ENCODE results near the gene CPB1.

CPB1 gene

GRCh38 chr3:148839805-148840204 is 12.2 kb downstream of the CPB1 start:
- no peak overlapping the region for H3K9ac ChIP-seq (ENCODE audit: low read depth, low read length)
- H3K9me3 ChIP-seq (ENCODE audit: control insufficient read depth, insufficient read depth, low read length) = no peaks in the 10 kb centered on the region

GRCh38 chr3:148840451-148840850 is 12.8 kb downstream of the CPB1 start:
- Histone ChIP-seq H3K4me3 (ENCODE audit: low read depth, low read length) (no peak overlapping the region), H3K9ac (ENCODE audit: low read depth, low read length) (no peak overlapping the region), H3K36me3 (ENCODE audit: control insufficient read depth, insufficient read depth, low read length) (no peaks in the 10 kb centered on the region)

More at GRCh38 chr3:148839805-148840204, 12.2 kb downstream of the CPB1 start:
- no peak overlapping the region for H3K4me3 ChIP-seq (ENCODE audit: low read depth, low read length)
- H3K4me1 ChIP-seq (ENCODE audit: control insufficient read depth, insufficient read depth, low read length) = peaks cover 4% of the 10 kb centered on the region
- H3K36me3 ChIP-seq (ENCODE audit: control insufficient read depth, insufficient read depth, low read length) = no peaks in the 10 kb centered on the region
- H3K27me3 ChIP-seq (ENCODE audit: control insufficient read depth, insufficient read depth, low read length) = no peaks in the 10 kb centered on the region

GRCh38 chr3:148845756-148846395 is 18.3 kb downstream of the CPB1 start:
- Histone ChIP-seq H3K4me3 (ENCODE audit: low read depth, low read length) (no peak overlapping the region), H3K36me3 (ENCODE audit: control insufficient read depth, insufficient read depth, low read length) (no peaks in the 10 kb centered on the region), H3K9me3 (ENCODE audit: control insufficient read depth, insufficient read depth, low read length) (no peaks in the 10 kb centered on the region), H3K9ac (ENCODE audit: low read depth, low read length) (no peak overlapping the region), H3K4me1 (ENCODE audit: control insufficient read depth, insufficient read depth, low read length) (no peaks in the 10 kb centered on the region), H3K27me3 (ENCODE audit: control insufficient read depth, insufficient read depth, low read length) (no peaks in the 10 kb centered on the region)

More at GRCh38 chr3:148840451-148840850, 12.8 kb downstream of the CPB1 start:
- no peaks in the 10 kb centered on the region for H3K4me1 ChIP-seq (ENCODE audit: control insufficient read depth, insufficient read depth, low read length)
- H3K27me3 ChIP-seq (ENCODE audit: control insufficient read depth, insufficient read depth, low read length) = no peaks in the 10 kb centered on the region
- no peaks in the 10 kb centered on the region for H3K9me3 ChIP-seq (ENCODE audit: control insufficient read depth, insufficient read depth, low read length)

- no peaks in the 10 kb centered on the region for H3K27me3 ChIP-seq (ENCODE audit: control insufficient read depth, insufficient read depth, low read length)
- no peaks in the 10 kb centered on the region for H3K9me3 ChIP-seq (ENCODE audit: control insufficient read depth, insufficient read depth, low read length)
- no peak overlapping the region for H3K9ac ChIP-seq (ENCODE audit: low read depth, low read length)
- H3K36me3 ChIP-seq (ENCODE audit: control insufficient read depth, insufficient read depth, low read length) = no peaks in the 10 kb centered on the region
- no peaks in the 10 kb centered on the region for H3K4me1 ChIP-seq (ENCODE audit: control insufficient read depth, insufficient read depth, low read length)
- H3K4me3 ChIP-seq (ENCODE audit: low read depth, low read length) = no peak overlapping the region
These were observed 19.7 kb downstream of the CPB1 start for GRCh38 chr3:148847351-148847750.

- Histone ChIP-seq H3K9me3 (ENCODE audit: control insufficient read depth, insufficient read depth, low read length) (no peaks in the 10 kb centered on the region), H3K36me3 (ENCODE audit: control insufficient read depth, insufficient read depth, low read length) (no peaks in the 10 kb centered on the region), H3K4me3 (ENCODE audit: low read depth, low read length) (no peak overlapping the region), H3K4me1 (ENCODE audit: control insufficient read depth, insufficient read depth, low read length) (no peaks in the 10 kb centered on the region), H3K9ac (ENCODE audit: low read depth, low read length) (no peak overlapping the region), H3K27me3 (ENCODE audit: control insufficient read depth, insufficient read depth, low read length) (no peaks in the 10 kb centered on the region)
These were observed 20.8 kb downstream of the CPB1 start for GRCh38 chr3:148848410-148848809.

GRCh38 chr3:148852271-148852992 is 24.8 kb downstream of the CPB1 start:
- Histone ChIP-seq H3K27me3 (ENCODE audit: control insufficient read depth, insufficient read depth, low read length) (no peaks in the 10 kb centered on the region), H3K4me3 (ENCODE audit: low read depth, low read length) (no peak overlapping the region), H3K36me3 (ENCODE audit: control insufficient read depth, insufficient read depth, low read length) (no peaks in the 10 kb centered on the region), H3K4me1 (ENCODE audit: control insufficient read depth, insufficient read depth, low read length) (no peaks in the 10 kb centered on the region), H3K9me3 (ENCODE audit: control insufficient read depth, insufficient read depth, low read length) (no peaks in the 10 kb centered on the region), H3K9ac (ENCODE audit: low read depth, low read length) (no peak overlapping the region)

GRCh38 chr3:148853076-148853475 is 25.5 kb downstream of the CPB1 start:
- Histone ChIP-seq H3K36me3 (ENCODE audit: control insufficient read depth, insufficient read depth, low read length) (no peaks in the 10 kb centered on the region), H3K27me3 (ENCODE audit: control insufficient read depth, insufficient read depth, low read length) (no peaks in the 10 kb centered on the region), H3K9ac (ENCODE audit: low read depth, low read length) (no peak overlapping the region), H3K9me3 (ENCODE audit: control insufficient read depth, insufficient read depth, low read length) (no peaks in the 10 kb centered on the region), H3K4me1 (ENCODE audit: control insufficient read depth, insufficient read depth, low read length) (no peaks in the 10 kb centered on the region), H3K4me3 (ENCODE audit: low read depth, low read length) (no peak overlapping the region)

GRCh38 chr3:148854061-148854460 is 26.4 kb downstream of the CPB1 start:
- H3K27me3 ChIP-seq (ENCODE audit: control insufficient read depth, insufficient read depth, low read length) = no peaks in the 10 kb centered on the region
- no peaks in the 10 kb centered on the region for H3K9me3 ChIP-seq (ENCODE audit: control insufficient read depth, insufficient read depth, low read length)
- no peaks in the 10 kb centered on the region for H3K4me1 ChIP-seq (ENCODE audit: control insufficient read depth, insufficient read depth, low read length)
- H3K36me3 ChIP-seq (ENCODE audit: control insufficient read depth, insufficient read depth, low read length) = no peaks in the 10 kb centered on the region
- H3K9ac ChIP-seq (ENCODE audit: low read depth, low read length) = no peak overlapping the region
- H3K4me3 ChIP-seq (ENCODE audit: low read depth, low read length) = no peak overlapping the region

GRCh38 chr3:148856384-148856783 is 28.8 kb downstream of the CPB1 start:
- H3K4me1 ChIP-seq (ENCODE audit: control insufficient read depth, insufficient read depth, low read length) = no peaks in the 10 kb centered on the region
- no peaks in the 10 kb centered on the region for H3K36me3 ChIP-seq (ENCODE audit: control insufficient read depth, insufficient read depth, low read length)
- no peaks in the 10 kb centered on the region for H3K27me3 ChIP-seq (ENCODE audit: control insufficient read depth, insufficient read depth, low read length)
- H3K9me3 ChIP-seq (ENCODE audit: control insufficient read depth, insufficient read depth, low read length) = no peaks in the 10 kb centered on the region
- H3K9ac ChIP-seq (ENCODE audit: low read depth, low read length) = no peak overlapping the region
- no peak overlapping the region for H3K4me3 ChIP-seq (ENCODE audit: low read depth, low read length)

- no peaks in the 10 kb centered on the region for H3K27me3 ChIP-seq (ENCODE audit: control insufficient read depth, insufficient read depth, low read length)
- no peaks in the 10 kb centered on the region for H3K36me3 ChIP-seq (ENCODE audit: control insufficient read depth, insufficient read depth, low read length)
- no peak overlapping the region for H3K4me3 ChIP-seq (ENCODE audit: low read depth, low read length)
- no peaks in the 10 kb centered on the region for H3K9me3 ChIP-seq (ENCODE audit: control insufficient read depth, insufficient read depth, low read length)
- no peaks in the 10 kb centered on the region for H3K4me1 ChIP-seq (ENCODE audit: control insufficient read depth, insufficient read depth, low read length)
- H3K9ac ChIP-seq (ENCODE audit: low read depth, low read length) = no peak overlapping the region
These were observed 29.7 kb downstream of the CPB1 start for GRCh38 chr3:148857316-148857715.

GRCh38 chr3:148861277-148861869 is 33.8 kb downstream of the CPB1 start:
- H3K9me3 ChIP-seq (ENCODE audit: control insufficient read depth, insufficient read depth, low read length) = no peaks in the 10 kb centered on the region
- no peak overlapping the region for H3K9ac ChIP-seq (ENCODE audit: low read depth, low read length)
- H3K4me1 ChIP-seq (ENCODE audit: control insufficient read depth, insufficient read depth, low read length) = no peaks in the 10 kb centered on the region
- H3K27me3 ChIP-seq (ENCODE audit: control insufficient read depth, insufficient read depth, low read length) = no peaks in the 10 kb centered on the region
- H3K36me3 ChIP-seq (ENCODE audit: control insufficient read depth, insufficient read depth, low read length) = no peaks in the 10 kb centered on the region
- H3K4me3 ChIP-seq (ENCODE audit: low read depth, low read length) = no peak overlapping the region

GRCh38 chr3:148863297-148863696 is 35.7 kb downstream of the CPB1 start:
- H3K27me3 ChIP-seq (ENCODE audit: control insufficient read depth, insufficient read depth, low read length) = no peaks in the 10 kb centered on the region
- no peaks in the 10 kb centered on the region for H3K4me1 ChIP-seq (ENCODE audit: control insufficient read depth, insufficient read depth, low read length)
- no peaks in the 10 kb centered on the region for H3K9me3 ChIP-seq (ENCODE audit: control insufficient read depth, insufficient read depth, low read length)
- H3K36me3 ChIP-seq (ENCODE audit: control insufficient read depth, insufficient read depth, low read length) = no peaks in the 10 kb centered on the region
- no peak overlapping the region for H3K9ac ChIP-seq (ENCODE audit: low read depth, low read length)
- H3K4me3 ChIP-seq (ENCODE audit: low read depth, low read length) = no peak overlapping the region
